ENCODE results near the gene EN1.

EN1 gene

GRCh38 chr2:118816669-118817068 is 30.8 kb downstream of the EN1 start:
- H2BK12ac ChIP-seq (ENCODE audit: low read length) = no peak overlapping the region
- H3K79me2 ChIP-seq (ENCODE audit: control insufficient read depth, insufficient read depth, low read length, poor library complexity) = no peaks in the 10 kb centered on the region
- H3K27me3 ChIP-seq (ENCODE audit: insufficient read depth, low read length) = no peaks in the 10 kb centered on the region
- no peak overlapping the region for H3K14ac ChIP-seq (ENCODE audit: low read length)
- no peak overlapping the region for H4K12ac ChIP-seq (ENCODE audit: low read depth, low read length)
- H3K4me3 ChIP-seq (ENCODE audit: low read depth, low read length) = no peak overlapping the region
- H3K4me2 ChIP-seq (ENCODE audit: low read length) = no peak overlapping the region
- no peak overlapping the region for H3K27ac ChIP-seq (ENCODE audit: low read depth, low read length)
- no peak overlapping the region for H2AFZ ChIP-seq (ENCODE audit: insufficient read depth, low read length, poor library complexity)
- no peak overlapping the region for H3K4ac ChIP-seq (ENCODE audit: low read depth, low read length)
- peaks cover 3% of the 10 kb centered on the region for H3K79me1 ChIP-seq (ENCODE audit: low read length)
- no peak overlapping the region for H3K9ac ChIP-seq (ENCODE audit: low read length)
- no peak overlapping the region for H3K18ac ChIP-seq (ENCODE audit: low read length)
- H4K8ac ChIP-seq (ENCODE audit: low read depth, low read length) = no peak overlapping the region
- no peak for DNase-seq
- WGBS (ENCODE audit: extremely low coverage, insufficient coverage, insufficient read length) = no CpG with 5 or more reads among the region's 4 CpGs
- peaks cover 12 to 21% of the 10 kb centered on the region in 2 experiments for H3K4me1 ChIP-seq (ENCODE audit: control insufficient read depth in 1 of 2, insufficient read depth in 2 of 2, low read length in 2 of 2)
- no peaks in the 10 kb centered on the region for H3K9me3 ChIP-seq (ENCODE audit: insufficient read depth, low read depth, low read length)
- no peaks in the 10 kb centered on the region for H3K36me3 ChIP-seq (ENCODE audit: control insufficient read depth in 1 of 2, insufficient read depth in 2 of 2, low read length in 2 of 2)
- no peak overlapping the region for H2BK120ac ChIP-seq (ENCODE audit: insufficient read depth, low read length, poor library complexity)
- no peak overlapping the region for H2BK5ac ChIP-seq (ENCODE audit: low read depth, low read length, poor library complexity)
- H2AK5ac ChIP-seq (ENCODE audit: low read length) = no peak overlapping the region
- H4K91ac ChIP-seq (ENCODE audit: low read depth, low read length) = no peak overlapping the region
- no peak overlapping the region for H3K23ac ChIP-seq (ENCODE audit: low read length)

- no peak overlapping the region for H2BK120ac ChIP-seq (ENCODE audit: insufficient read depth, low read length, poor library complexity)
- no peak overlapping the region for H4K91ac ChIP-seq (ENCODE audit: low read depth, low read length)
- H3K23ac ChIP-seq (ENCODE audit: low read length) = no peak overlapping the region
- H3K79me2 ChIP-seq (ENCODE audit: control insufficient read depth, insufficient read depth, low read length, poor library complexity) = no peaks in the 10 kb centered on the region
- DNase-seq = no peak
- no peaks in the 10 kb centered on the region for H3K27me3 ChIP-seq (ENCODE audit: insufficient read depth, low read length)
- H2AK5ac ChIP-seq (ENCODE audit: low read length) = no peak overlapping the region
- no peak overlapping the region for H2BK5ac ChIP-seq (ENCODE audit: low read depth, low read length, poor library complexity)
- H3K14ac ChIP-seq (ENCODE audit: low read length) = no peak overlapping the region
- no peaks in the 10 kb centered on the region for H3K9me3 ChIP-seq (ENCODE audit: insufficient read depth, low read depth, low read length)
- H3K4ac ChIP-seq (ENCODE audit: low read depth, low read length) = no peak overlapping the region
- peak overlapping the region; percentile 47 for H2BK12ac ChIP-seq (ENCODE audit: low read length)
- no CpG with 5 or more reads among the region's 4 CpGs for WGBS (ENCODE audit: extremely low coverage, insufficient coverage, insufficient read length)
- H2AFZ ChIP-seq (ENCODE audit: insufficient read depth, low read length, poor library complexity) = no peak overlapping the region
- no peak overlapping the region for H4K8ac ChIP-seq (ENCODE audit: low read depth, low read length)
- no peak overlapping the region for H3K27ac ChIP-seq (ENCODE audit: low read depth, low read length)
- H3K18ac ChIP-seq (ENCODE audit: low read length) = peak overlapping the region; percentile 6
- H3K4me3 ChIP-seq (ENCODE audit: low read depth, low read length) = no peak overlapping the region
- H3K9ac ChIP-seq (ENCODE audit: low read length) = no peak overlapping the region
- H3K4me1 ChIP-seq (ENCODE audit: control insufficient read depth in 1 of 2, insufficient read depth in 2 of 2, low read length in 2 of 2) = peaks cover 14 to 21% of the 10 kb centered on the region in 2 experiments
- no peak overlapping the region for H4K12ac ChIP-seq (ENCODE audit: low read depth, low read length)
- H3K4me2 ChIP-seq (ENCODE audit: low read length) = no peak overlapping the region
- no peaks in the 10 kb centered on the region for H3K36me3 ChIP-seq (ENCODE audit: control insufficient read depth in 1 of 2, insufficient read depth in 2 of 2, low read length in 2 of 2)
- H3K79me1 ChIP-seq (ENCODE audit: low read length) = peaks cover 3% of the 10 kb centered on the region
Observed at GRCh38 chr2:118815731-118816130, 31.7 kb downstream of the EN1 start.

- Histone ChIP-seq H3K4me1 (ENCODE audit: control insufficient read depth in 1 of 2, insufficient read depth in 2 of 2, low read length in 2 of 2) (peaks cover 18 to 24% of the 10 kb centered on the region in 2 experiments), H2BK5ac (ENCODE audit: low read depth, low read length, poor library complexity) (no peak overlapping the region), H3K9me3 (ENCODE audit: insufficient read depth, low read depth, low read length) (no peaks in the 10 kb centered on the region), H3K4ac (ENCODE audit: low read depth, low read length) (no peak overlapping the region), H3K23ac (ENCODE audit: low read length) (no peak overlapping the region), H3K9ac (ENCODE audit: low read length) (no peak overlapping the region), H2AFZ (ENCODE audit: insufficient read depth, low read length, poor library complexity) (no peak overlapping the region), H3K14ac (ENCODE audit: low read length) (no peak overlapping the region), H3K36me3 (ENCODE audit: control insufficient read depth in 1 of 2, insufficient read depth in 2 of 2, low read length in 2 of 2) (no peaks in the 10 kb centered on the region), H3K27ac (ENCODE audit: low read depth, low read length) (no peak overlapping the region), H4K8ac (ENCODE audit: low read depth, low read length) (no peak overlapping the region), H2AK5ac (ENCODE audit: low read length) (no peak overlapping the region), H3K4me2 (ENCODE audit: low read length) (no peak overlapping the region), H4K12ac (ENCODE audit: low read depth, low read length) (no peak overlapping the region), H2BK120ac (ENCODE audit: insufficient read depth, low read length, poor library complexity) (no peak overlapping the region), H4K91ac (ENCODE audit: low read depth, low read length) (no peak overlapping the region), H3K18ac (ENCODE audit: low read length) (no peak overlapping the region), H2BK12ac (ENCODE audit: low read length) (no peak overlapping the region), H3K27me3 (ENCODE audit: insufficient read depth, low read length) (no peaks in the 10 kb centered on the region), H3K79me1 (ENCODE audit: low read length) (peaks cover 3% of the 10 kb centered on the region), H3K4me3 (ENCODE audit: low read depth, low read length) (no peak overlapping the region), H3K79me2 (ENCODE audit: control insufficient read depth, insufficient read depth, low read length, poor library complexity) (no peaks in the 10 kb centered on the region)
- WGBS (ENCODE audit: extremely low coverage, insufficient coverage, insufficient read length) = no CpG with 5 or more reads among the region's 7 CpGs
- DNase-seq = no peak
Observed at GRCh38 chr2:118815314-118815713, 32.1 kb downstream of the EN1 start.

- no peak overlapping the region for H4K12ac ChIP-seq (ENCODE audit: low read depth, low read length)
- peaks cover 3% of the 10 kb centered on the region for H3K79me1 ChIP-seq (ENCODE audit: low read length)
- peak overlapping the region; percentile 60 for H2BK12ac ChIP-seq (ENCODE audit: low read length)
- H3K9ac ChIP-seq (ENCODE audit: low read length) = no peak overlapping the region
- no peaks in the 10 kb centered on the region for H3K79me2 ChIP-seq (ENCODE audit: control insufficient read depth, insufficient read depth, low read length, poor library complexity)
- no peak overlapping the region for H2AFZ ChIP-seq (ENCODE audit: insufficient read depth, low read length, poor library complexity)
- no peaks in the 10 kb centered on the region for H3K27me3 ChIP-seq (ENCODE audit: insufficient read depth, low read length)
- H4K91ac ChIP-seq (ENCODE audit: low read depth, low read length) = no peak overlapping the region
- H3K4ac ChIP-seq (ENCODE audit: low read depth, low read length) = no peak overlapping the region
- H2BK120ac ChIP-seq (ENCODE audit: insufficient read depth, low read length, poor library complexity) = no peak overlapping the region
- H3K23ac ChIP-seq (ENCODE audit: low read length) = no peak overlapping the region
- H2AK5ac ChIP-seq (ENCODE audit: low read length) = no peak overlapping the region
- no CpG with 5 or more reads among the region's 3 CpGs for WGBS (ENCODE audit: extremely low coverage, insufficient coverage, insufficient read length)
- peaks cover 18 to 24% of the 10 kb centered on the region in 2 experiments for H3K4me1 ChIP-seq (ENCODE audit: control insufficient read depth in 1 of 2, insufficient read depth in 2 of 2, low read length in 2 of 2)
- H3K18ac ChIP-seq (ENCODE audit: low read length) = no peak overlapping the region
- no peak overlapping the region for H2BK5ac ChIP-seq (ENCODE audit: low read depth, low read length, poor library complexity)
- no peaks in the 10 kb centered on the region for H3K9me3 ChIP-seq (ENCODE audit: insufficient read depth, low read depth, low read length)
- H3K4me3 ChIP-seq (ENCODE audit: low read depth, low read length) = no peak overlapping the region
- no peak for DNase-seq
- no peak overlapping the region for H3K27ac ChIP-seq (ENCODE audit: low read depth, low read length)
- H3K4me2 ChIP-seq (ENCODE audit: low read length) = no peak overlapping the region
- H3K14ac ChIP-seq (ENCODE audit: low read length) = no peak overlapping the region
- H4K8ac ChIP-seq (ENCODE audit: low read depth, low read length) = no peak overlapping the region
- H3K36me3 ChIP-seq (ENCODE audit: control insufficient read depth in 1 of 2, insufficient read depth in 2 of 2, low read length in 2 of 2) = no peaks in the 10 kb centered on the region
Observed at GRCh38 chr2:118814368-118814767, 33.1 kb downstream of the EN1 start.

Data from trophoblast cell (in vitro differentiated cells and primary cell).